Measurements from ENCODE around the gene NABP2.
A peak's percentile ranks its signal among the peaks of the same experiment; 100 is the strongest.
"Not testable (repeated sequence)": the region's sequence is repeated elsewhere in the genome, so short reads cannot be mapped to it uniquely, and the experiment has no call there.

Gene NABP2

GRCh38 chr12:56241424-56242303, 17.5 kb downstream of the NABP2 start:
- DNase-seq: no peak

GRCh38 chr12:56242986-56243385, 18.8 kb downstream of the NABP2 start:
- no peak for DNase-seq

- no peak for DNase-seq
Observed at GRCh38 chr12:56243731-56244181, 19.6 kb downstream of the NABP2 start.

DNA sequence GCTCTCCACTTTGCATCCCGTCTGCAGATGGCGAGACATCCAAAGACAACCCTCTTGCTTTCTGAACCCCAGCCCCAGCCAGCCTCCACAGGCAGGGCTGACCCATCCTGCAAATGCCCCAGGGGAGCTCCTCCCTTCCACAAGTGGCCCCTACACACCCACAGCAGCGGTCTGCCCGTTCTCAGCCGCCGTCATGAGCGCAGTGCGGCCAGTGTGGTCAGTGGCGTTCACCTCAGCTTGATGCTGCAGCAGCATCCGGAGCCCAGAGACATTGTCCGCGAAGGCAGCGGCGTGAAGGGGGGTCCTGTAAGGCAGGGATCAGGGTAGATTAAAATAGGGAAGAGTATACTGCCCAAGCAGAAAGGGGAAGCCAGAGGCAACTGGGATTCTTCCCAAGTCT, 20.4 kb downstream of the NABP2 start:
- DNase-seq: no peak

DNA sequence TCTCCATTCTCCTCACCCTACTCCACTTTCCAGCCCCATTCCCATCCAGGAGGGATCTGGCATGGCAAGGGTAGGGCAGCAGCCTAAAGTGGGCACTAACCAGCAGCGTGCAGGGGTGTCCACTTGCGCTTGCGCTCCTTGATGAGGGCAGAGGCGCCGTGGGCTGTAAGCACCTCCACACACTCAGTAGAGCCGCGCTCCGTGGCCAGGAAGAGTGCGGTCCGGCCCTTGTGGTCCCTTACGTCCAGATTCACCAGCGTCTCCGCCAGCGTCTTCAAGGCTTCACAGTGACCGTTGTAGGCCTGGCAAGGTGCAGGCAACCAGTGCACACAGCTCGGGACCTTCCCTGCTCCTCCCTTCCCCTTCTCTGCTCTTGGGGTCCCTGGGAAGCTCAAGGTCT, 23.8 kb downstream of the NABP2 start:
- no peak for DNase-seq

DNA sequence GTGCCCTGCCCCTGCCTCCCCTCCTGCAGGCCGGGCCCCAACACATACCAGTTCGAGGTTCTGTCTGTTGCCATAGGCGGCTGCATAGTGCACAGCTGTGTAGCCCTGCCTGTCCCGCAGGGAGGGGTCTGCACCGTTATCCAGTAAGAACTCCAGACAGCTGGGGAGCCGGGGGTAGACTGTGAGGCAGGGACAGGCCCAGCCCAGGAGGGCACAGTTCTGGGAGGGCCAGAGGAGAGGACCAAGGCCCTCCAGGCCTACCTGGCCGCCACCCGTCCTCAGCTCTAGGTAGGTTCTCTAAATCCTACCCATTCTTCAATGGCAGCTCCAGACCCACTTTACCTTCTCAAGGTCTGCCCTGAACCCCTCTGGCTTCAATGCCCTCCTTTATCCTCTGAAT, 24.6 kb downstream of the NABP2 start:
- no peak for DNase-seq

DNA sequence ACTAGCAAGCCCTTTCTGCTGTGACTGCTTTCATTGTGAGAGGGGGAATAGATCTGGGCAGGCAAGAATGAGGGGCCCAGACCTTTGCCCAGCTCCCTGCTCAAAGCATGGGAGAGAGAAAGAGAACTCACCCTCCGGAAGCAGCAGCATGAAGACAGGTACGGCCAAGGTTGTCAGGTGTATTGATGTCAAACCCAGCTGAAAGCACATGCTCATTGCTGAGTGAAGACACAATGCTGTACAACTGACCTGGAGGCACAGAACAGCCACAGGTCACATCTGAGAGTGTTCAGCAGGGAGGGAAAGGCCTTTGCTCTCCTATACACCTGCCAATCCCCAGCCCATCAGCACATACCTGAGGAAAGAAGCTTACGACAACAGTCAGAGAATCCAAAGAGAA, 28.5 kb downstream of the NABP2 start:
- DNase-seq: no peak

- no peak for DNase-seq
Observed at GRCh38 chr12:56253091-56253490, 28.9 kb downstream of the NABP2 start.

DNA sequence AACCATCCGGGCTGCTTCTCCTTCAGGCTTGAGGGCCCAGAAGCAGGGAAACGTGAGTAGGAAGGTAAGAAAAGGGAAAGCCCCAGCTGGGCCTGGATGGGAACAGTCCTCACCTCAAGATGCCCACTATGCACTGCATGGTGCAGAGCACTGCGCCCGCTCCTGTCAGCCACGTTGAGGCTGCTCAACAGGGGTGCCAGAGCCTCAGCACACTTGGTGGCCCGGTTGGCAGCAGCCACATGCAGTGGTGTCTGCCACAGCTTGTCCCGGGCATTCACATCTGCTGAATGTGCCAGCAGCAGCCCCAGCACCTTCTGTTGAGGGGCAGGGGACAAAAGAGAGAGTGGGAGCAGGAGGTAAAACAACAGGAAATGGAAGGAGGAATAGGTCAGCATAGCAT, 31.5 kb downstream of the NABP2 start:
- no peak for DNase-seq

DNA sequence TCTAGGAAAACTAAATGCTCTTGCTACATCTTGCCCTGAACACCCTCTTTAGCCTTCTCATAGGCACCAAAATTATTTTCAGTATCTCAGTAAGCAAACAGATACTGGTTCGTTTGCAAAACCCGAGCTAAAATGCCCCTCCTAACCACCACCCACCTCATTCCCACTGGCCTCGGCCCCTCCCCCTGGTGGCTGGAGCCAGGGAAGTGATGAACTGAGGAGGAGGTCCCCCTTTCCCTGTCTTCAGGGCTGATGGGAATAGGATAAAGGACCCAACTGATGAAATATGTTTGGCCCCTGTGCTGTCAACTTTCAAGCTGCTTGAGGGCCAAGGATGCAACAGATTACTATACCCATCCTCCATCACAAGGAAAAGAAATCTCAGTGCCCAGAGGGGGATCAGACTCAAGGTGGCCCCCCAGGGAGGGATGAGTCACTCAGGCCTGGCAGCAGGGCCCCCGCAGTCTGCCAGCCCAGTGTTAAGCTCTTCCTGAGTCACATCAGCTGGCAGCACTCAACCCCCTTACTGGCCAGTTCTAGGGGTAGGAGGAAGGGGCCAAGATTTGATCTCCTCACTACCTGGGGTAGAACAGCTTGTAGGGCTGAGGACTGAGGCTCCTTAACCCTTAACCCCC, 32.3 kb downstream of the NABP2 start:
- no peak for DNase-seq

DNA sequence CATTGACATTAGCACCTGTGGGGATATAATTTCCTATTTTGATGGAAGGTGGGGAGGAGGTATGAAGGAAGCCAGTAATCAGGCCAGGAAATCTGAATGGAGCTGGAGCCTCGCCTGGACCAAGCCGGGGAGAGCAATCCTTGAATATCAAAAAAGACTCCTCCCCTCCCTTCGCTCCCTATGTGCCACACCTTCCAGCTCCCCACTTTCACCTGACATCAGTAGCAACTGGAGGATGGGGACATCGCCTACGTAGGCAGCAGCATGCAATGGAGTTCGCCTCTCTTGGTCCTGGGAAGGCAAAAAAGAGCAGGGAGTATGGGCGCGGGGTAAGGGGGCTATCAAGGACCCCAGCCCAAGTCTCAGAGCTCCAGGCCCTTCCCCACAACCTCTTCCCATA, 32.9 kb downstream of the NABP2 start:
- no peak for DNase-seq

DNA sequence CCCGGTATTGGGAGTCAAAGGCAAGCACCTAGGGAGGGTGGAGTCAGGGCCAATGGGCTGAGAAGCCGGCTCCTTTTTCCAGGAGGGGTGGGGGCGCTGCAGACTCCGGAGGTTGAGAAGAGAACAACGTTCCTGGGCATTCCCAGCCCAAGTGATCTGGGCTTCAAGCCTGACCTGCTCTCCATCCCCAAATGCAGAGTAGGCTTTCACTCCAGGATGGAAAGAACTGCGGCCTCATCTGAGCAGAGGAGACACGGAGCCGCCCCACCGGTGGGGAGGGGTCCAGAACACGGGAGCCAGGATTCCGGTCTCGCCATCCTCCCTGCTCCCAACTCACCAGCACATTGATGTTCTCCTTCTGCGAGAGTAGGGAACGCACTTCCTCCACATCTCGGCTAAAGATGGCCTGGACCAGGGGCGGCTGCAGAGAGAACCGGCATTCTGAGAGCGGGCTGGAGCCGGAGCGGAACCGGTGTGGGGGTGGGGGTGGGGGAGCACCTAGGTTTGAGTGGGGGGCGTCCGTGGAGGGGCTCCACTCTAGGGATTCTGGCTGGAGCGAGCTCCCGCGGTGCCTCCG, 33.4 kb downstream of the NABP2 start:
- DNase-seq: peak; percentile 73

- DNase-seq: peak; percentile 97
Observed at GRCh38 chr12:56258068-56258819, 34.1 kb downstream of the NABP2 start, which contains the start of gene ANKRD52. TSS of gene ANKRD52 (minus strand) at chr12:56258384. CDS start at chr12:56258269, 115 bp downstream.

DNA sequence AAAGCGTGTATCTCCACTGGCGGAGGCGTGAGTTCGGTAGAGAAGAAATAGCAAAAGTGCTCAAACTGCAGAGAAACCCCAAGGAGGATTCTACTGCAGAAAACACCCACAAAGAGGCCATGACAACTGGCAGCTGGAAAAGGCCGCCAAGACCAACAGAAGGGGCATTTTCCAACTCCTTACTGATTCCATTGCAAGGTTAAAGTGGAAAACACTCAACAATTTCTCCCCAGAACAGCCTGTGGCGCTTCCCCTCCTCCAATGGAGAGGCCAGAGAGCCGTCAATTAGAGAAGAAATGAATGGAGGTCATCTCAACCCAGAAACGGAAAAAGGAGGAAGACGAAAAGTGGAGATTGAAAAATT, 34.7 kb downstream of the NABP2 start:
- DNase-seq: no peak

GRCh38 chr12:56260380-56260779, 36.2 kb downstream of the NABP2 start:
- DNase-seq: no peak

GRCh38 chr12:56260921-56261320, 36.8 kb downstream of the NABP2 start:
- no peak for DNase-seq

DNA sequence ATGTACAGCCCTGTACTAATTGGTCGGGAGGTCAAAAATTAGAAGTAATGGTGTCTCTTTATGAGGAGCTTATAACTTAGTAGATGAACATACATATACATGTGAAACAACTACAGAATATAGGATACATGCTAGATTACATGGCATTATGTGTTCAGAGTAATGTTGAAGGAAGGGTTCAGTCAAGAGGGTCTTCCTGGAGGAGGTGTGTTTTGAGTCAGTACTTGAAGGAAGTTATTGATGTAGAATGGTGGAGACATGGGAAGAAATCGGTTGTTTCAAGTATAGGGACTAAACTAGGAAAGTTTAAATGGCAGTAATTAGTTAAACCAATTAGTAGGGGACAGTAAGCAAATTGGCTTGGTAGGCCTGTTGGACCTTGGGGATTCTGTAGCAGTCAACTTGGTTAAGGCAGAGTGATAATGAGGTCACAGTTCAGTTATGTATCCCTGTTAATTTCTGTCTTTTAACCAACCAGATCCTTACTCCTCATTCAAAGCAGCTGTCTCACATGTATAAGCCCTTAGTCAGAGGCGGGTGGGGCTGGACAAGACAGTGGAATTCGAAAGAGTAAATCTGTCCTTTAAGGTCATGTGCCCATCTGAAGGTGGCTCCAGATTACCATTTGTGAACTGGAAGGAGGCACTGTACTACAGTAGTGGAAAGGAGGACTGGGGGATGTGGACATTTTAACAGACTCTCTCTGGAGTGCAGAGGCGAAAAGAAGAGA, 37.5 kb downstream of the NABP2 start:
- no peak for DNase-seq

- not testable (repeated sequence) for DNase-seq
Observed at GRCh38 chr12:56262955-56263354, 38.8 kb downstream of the NABP2 start.

GRCh38 chr12:56266068-56266692, 42.0 kb downstream of the NABP2 start:
- DNase-seq: not testable (repeated sequence)

DNA sequence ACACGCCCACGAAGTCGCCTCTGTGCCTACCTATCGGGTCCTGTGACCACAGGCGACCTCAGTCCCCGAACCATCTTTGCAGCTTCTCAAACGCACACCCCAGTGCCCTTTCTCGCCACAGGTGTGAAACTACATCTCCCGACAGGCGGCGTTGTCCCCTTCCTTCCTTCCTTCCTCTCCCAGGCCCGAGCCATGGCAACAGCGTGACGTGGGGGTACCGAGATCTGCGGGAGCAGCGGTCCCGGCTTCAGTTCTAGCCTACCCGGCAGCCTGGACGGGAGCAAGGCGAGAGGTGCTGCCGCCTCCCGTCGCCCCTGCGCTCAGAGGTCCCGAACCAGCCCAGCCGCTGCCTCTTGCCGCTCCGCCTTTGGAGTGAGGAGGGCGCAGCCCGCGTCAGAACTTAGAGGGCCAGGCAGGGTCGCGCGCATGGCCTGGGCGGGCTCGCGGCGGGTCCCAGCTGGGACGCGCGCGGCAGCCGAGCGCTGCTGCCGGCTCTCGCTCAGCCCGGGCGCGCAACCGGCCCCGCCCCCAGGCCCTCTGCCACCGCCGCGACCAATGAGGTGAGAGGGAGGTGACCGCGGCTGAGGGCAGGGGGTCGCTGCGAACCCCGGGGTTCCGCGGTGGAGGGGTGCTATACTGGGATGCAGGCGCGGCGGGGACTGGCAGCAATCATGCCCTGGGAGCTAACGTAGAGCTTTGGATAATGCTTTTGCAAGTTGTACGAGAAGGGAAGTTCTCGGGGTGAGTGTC, 42.7 kb downstream of the NABP2 start, which contains the start of gene COQ10A:
Gene COQ10A, plus strand, starts transcription at position 250 of the 750 bp plus-strand sequence. Its CDS starts 177 bp downstream, at position 427.
- DNase-seq: peak; percentile 99

All from right kidney (tissue), 1 donor.